HG02610 (cell line): ENCODE results near the gene PPP2R5C.

ENCODE experiments used
- ATAC-seq: cut with Tn5 transposase; IDR thresholded peaks from one replicate; pipeline ENCODE4 v1.9.1; 2021; ENCODE audit warnings: mild to moderate bottlenecking, moderate library complexity; ENCODE audit not compliant: unreplicated experiment

Gene PPP2R5C

GRCh38 chr14:101838476-101838875 is 77.0 kb downstream of the PPP2R5C start:
- no peak for ATAC-seq

GRCh38 chr14:101839236-101839635 is 77.7 kb downstream of the PPP2R5C start:
- ATAC-seq: peak; percentile 61

- no peak for ATAC-seq
Measured at GRCh38 chr14:101839661-101840060, 78.2 kb downstream of the PPP2R5C start.

GRCh38 chr14:101840649-101841369 is 79.3 kb downstream of the PPP2R5C start:
- ATAC-seq: no peak

GRCh38 chr14:101843038-101843437 is 81.5 kb downstream of the PPP2R5C start:
- ATAC-seq: no peak

- ATAC-seq: peak; percentile 53
Measured at GRCh38 chr14:101843665-101844064, 82.2 kb downstream of the PPP2R5C start.

- no peak for ATAC-seq
Measured at GRCh38 chr14:101844219-101844618, 82.7 kb downstream of the PPP2R5C start.

GRCh38 chr14:101844751-101845150 is 83.2 kb downstream of the PPP2R5C start:
- no peak for ATAC-seq

- no peak for ATAC-seq
Measured at GRCh38 chr14:101845496-101845895, 84.0 kb downstream of the PPP2R5C start.

- no peak for ATAC-seq
Measured at GRCh38 chr14:101845896-101846295, 84.4 kb downstream of the PPP2R5C start.

GRCh38 chr14:101849125-101849524 is 87.6 kb downstream of the PPP2R5C start:
- ATAC-seq: peak; percentile 72

- ATAC-seq: no peak
Measured at GRCh38 chr14:101849640-101850039, 88.1 kb downstream of the PPP2R5C start.

GRCh38 chr14:101851183-101851582 is 89.7 kb downstream of the PPP2R5C start:
- no peak for ATAC-seq

- no peak for ATAC-seq
Measured at GRCh38 chr14:101851736-101852405, 90.4 kb downstream of the PPP2R5C start.

- no peak for ATAC-seq
Measured at GRCh38 chr14:101852785-101853184, 91.3 kb downstream of the PPP2R5C start.

- no peak for ATAC-seq
Measured at GRCh38 chr14:101853455-101854018, 92.0 kb downstream of the PPP2R5C start.

GRCh38 chr14:101854366-101854765 is 92.9 kb downstream of the PPP2R5C start:
- no peak for ATAC-seq

- no peak for ATAC-seq
Measured at GRCh38 chr14:101855958-101856357, 94.4 kb downstream of the PPP2R5C start.

GRCh38 chr14:101856536-101856935 is 95.0 kb downstream of the PPP2R5C start:
- ATAC-seq: no peak

GRCh38 chr14:101857226-101857625 is 95.7 kb downstream of the PPP2R5C start:
- ATAC-seq: no peak

- ATAC-seq: no peak
Measured at GRCh38 chr14:101858791-101859537, 97.5 kb downstream of the PPP2R5C start.
